DOHH2 (cell line): ENCODE measurements around the gene UBE2E1.

Experiments used
- H3F3A ChIP-seq: fragments of 200-600 bp; sonication (generic), shearing (Covaris generic); 2 replicates; pipeline ENCODE4 v1.6.0; 2016; ENCODE audit warnings: antibody characterized with exemption, mild to moderate bottlenecking; ENCODE audit not compliant: control insufficient read depth, insufficient read depth
- H3K27ac ChIP-seq: fragments of 200-600 bp; sonication (generic); 2 replicates; pipeline ENCODE4 v1.5.1; 2014; ENCODE audit warnings: low read depth, mild to moderate bottlenecking, low read length, moderate library complexity
- H3K27me3 ChIP-seq: fragments of 200-600 bp; sonication (generic); 2 replicates; pipeline ENCODE4 v1.6.1; 2014; ENCODE audit warnings: mild to moderate bottlenecking, low read length, mixed read lengths; ENCODE audit not compliant: control insufficient read depth
- H3K36me3 ChIP-seq: fragments of 200-600 bp; sonication (generic); 2 replicates; pipeline ENCODE4 v1.6.1; 2014; ENCODE audit warnings: mild to moderate bottlenecking, low read length, moderate library complexity, mixed read lengths; ENCODE audit not compliant: control insufficient read depth
- H3K4me1 ChIP-seq: fragments of 200-600 bp; sonication (generic); 2 replicates; pipeline ENCODE4 v1.6.1; 2014; ENCODE audit warnings: mild to moderate bottlenecking, low read length, mixed read lengths; ENCODE audit not compliant: control insufficient read depth
- H3K4me2 ChIP-seq: fragments of 200-600 bp; sonication (generic); 2 replicates; pipeline ENCODE4 v1.6.0; 2014; ENCODE audit warnings: mild to moderate bottlenecking, low read length, moderate library complexity
- H3K4me3 ChIP-seq: fragments of 200-600 bp; sonication (generic); 2 replicates; pipeline ENCODE4 v1.5.1; 2014; ENCODE audit warnings: mild to moderate bottlenecking, low read length, mixed read lengths
- H3K79me2 ChIP-seq: fragments of 200-600 bp; sonication (generic); 2 replicates; pipeline ENCODE4 v1.6.1; 2014; ENCODE audit warnings: mild to moderate bottlenecking, low read length, mixed read lengths; ENCODE audit not compliant: control insufficient read depth
- H3K9me2 ChIP-seq: fragments of 200-600 bp; sonication (generic); replicated peaks from 2 replicates; pipeline ENCODE4 v1.6.1; 2014; ENCODE audit warnings: mild to moderate bottlenecking, low read length, mixed read lengths; ENCODE audit not compliant: control insufficient read depth
- H3K9me3 ChIP-seq: fragments of 200-600 bp; sonication (generic); 2 replicates; pipeline ENCODE4 v1.6.1; 2014; ENCODE audit warnings: antibody characterized with exemption, low read length, mixed read lengths; ENCODE audit not compliant: control insufficient read depth, insufficient read depth
- H4K20me1 ChIP-seq: fragments of 200-600 bp; sonication (generic); 2 replicates; pipeline ENCODE4 v1.6.0; 2014; ENCODE audit warnings: low read depth, mild to moderate bottlenecking, antibody characterized with exemption, low read length, moderate library complexity; ENCODE audit not compliant: control insufficient read depth, insufficient read depth
- EZH2phosphoT487 ChIP-seq: fragments of 200-600 bp; sonication (generic); IDR thresholded peaks from 2 replicates; pipeline ENCODE4 v1.6.1; 2017; ENCODE audit warnings: borderline replicate concordance, mild to moderate bottlenecking, antibody characterized with exemption, low read length, moderate library complexity, mixed read lengths
- TF ChIP-seq, protein P1 (sequence below): fragments of 200-600 bp; sonication (generic); IDR thresholded peaks from one replicate; pipeline ENCODE4 v1.5.1; 2014; ENCODE audit warnings: antibody characterized with exemption, mild to moderate bottlenecking, low read depth, low read length; ENCODE audit not compliant: poor library complexity, severe bottlenecking

UBE2E1 gene

GRCh38 chr3:23836536-23837230 lies 30.9 kb downstream of the UBE2E1 start:
- Histone ChIP-seq H3K36me3 (no peaks in the 10 kb centered on the region), H3K9me2 (no peaks in the 10 kb centered on the region), H3K27me3 (no peaks in the 10 kb centered on the region), H3K79me2 (peaks cover 39% of the 10 kb centered on the region), H3F3A (no peaks in the 10 kb centered on the region), H3K4me1 (peaks cover 27% of the 10 kb centered on the region), H3K4me2 (no peak overlapping the region), H3K4me3 (no peak overlapping the region), H4K20me1 (peaks cover 12% of the 10 kb centered on the region; the same call in 1 of the 2 replicates), H3K27ac (no peak overlapping the region), H3K9me3 (no peaks in the 10 kb centered on the region)
- TF ChIP-seq, protein P1, sequence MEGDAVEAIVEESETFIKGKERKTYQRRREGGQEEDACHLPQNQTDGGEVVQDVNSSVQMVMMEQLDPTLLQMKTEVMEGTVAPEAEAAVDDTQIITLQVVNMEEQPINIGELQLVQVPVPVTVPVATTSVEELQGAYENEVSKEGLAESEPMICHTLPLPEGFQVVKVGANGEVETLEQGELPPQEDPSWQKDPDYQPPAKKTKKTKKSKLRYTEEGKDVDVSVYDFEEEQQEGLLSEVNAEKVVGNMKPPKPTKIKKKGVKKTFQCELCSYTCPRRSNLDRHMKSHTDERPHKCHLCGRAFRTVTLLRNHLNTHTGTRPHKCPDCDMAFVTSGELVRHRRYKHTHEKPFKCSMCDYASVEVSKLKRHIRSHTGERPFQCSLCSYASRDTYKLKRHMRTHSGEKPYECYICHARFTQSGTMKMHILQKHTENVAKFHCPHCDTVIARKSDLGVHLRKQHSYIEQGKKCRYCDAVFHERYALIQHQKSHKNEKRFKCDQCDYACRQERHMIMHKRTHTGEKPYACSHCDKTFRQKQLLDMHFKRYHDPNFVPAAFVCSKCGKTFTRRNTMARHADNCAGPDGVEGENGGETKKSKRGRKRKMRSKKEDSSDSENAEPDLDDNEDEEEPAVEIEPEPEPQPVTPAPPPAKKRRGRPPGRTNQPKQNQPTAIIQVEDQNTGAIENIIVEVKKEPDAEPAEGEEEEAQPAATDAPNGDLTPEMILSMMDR = no peak

GRCh38 chr3:23837286-23837685 lies 31.5 kb downstream of the UBE2E1 start:
- Histone ChIP-seq H3K27ac (no peak overlapping the region), H3K79me2 (peaks cover 45% of the 10 kb centered on the region), H3K4me3 (no peak overlapping the region), H3K4me2 (no peak overlapping the region), H3F3A (no peaks in the 10 kb centered on the region), H4K20me1 (peaks cover 8% of the 10 kb centered on the region; the same call in 1 of the 2 replicates), H3K4me1 (peaks cover 27% of the 10 kb centered on the region), H3K27me3 (no peaks in the 10 kb centered on the region), H3K9me2 (no peaks in the 10 kb centered on the region), H3K9me3 (no peaks in the 10 kb centered on the region), H3K36me3 (no peaks in the 10 kb centered on the region)
- TF ChIP-seq, protein P1 = no peak
- TF ChIP-seq EZH2phosphoT487 = no peak

DNA sequence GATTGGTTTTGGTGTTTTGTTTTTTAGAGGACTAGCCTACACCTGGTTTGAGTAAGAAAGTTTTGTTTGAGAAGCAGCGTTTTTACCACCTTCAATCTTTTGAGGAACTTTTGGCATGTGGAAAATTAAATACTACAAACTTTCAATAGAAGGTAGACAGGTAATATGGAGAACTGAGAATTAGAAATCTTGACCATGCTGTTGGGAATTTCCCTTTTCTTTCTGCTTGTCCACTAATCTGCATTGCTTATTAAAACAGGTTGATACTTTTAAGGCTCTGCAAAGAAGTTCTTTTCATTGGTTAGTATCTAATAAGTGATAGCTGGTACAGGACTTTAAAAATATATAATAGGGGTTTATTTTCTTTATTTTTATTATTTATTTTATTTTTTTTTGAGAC lies 31.9 kb downstream of the UBE2E1 start:
- H3K4me2 ChIP-seq = no peak overlapping the region
- peaks cover 49% of the 10 kb centered on the region for H3K79me2 ChIP-seq

More for the DNA sequence above, 31.9 kb downstream of the UBE2E1 start:
- no peaks in the 10 kb centered on the region for H3F3A ChIP-seq
- no peak overlapping the region for H3K4me3 ChIP-seq
- H3K27ac ChIP-seq = no peak overlapping the region
- peaks cover 8% of the 10 kb centered on the region; the same call in 1 of the 2 replicates for H4K20me1 ChIP-seq
- H3K9me2 ChIP-seq = no peaks in the 10 kb centered on the region
- TF ChIP-seq, protein P1 = no peak
- TF ChIP-seq EZH2phosphoT487 = no peak
- peaks cover 27% of the 10 kb centered on the region for H3K4me1 ChIP-seq
- H3K27me3 ChIP-seq = no peaks in the 10 kb centered on the region
- H3K9me3 ChIP-seq = no peaks in the 10 kb centered on the region
- no peaks in the 10 kb centered on the region for H3K36me3 ChIP-seq
